ENCODE data around the gene CREBZF. TPM values are rescaled to one million over a fixed set of nuclear protein-coding genes. Genes with fewer than 3 reads are reported as not detected.

The CREBZF gene
- total RNA-seq, 1 experiment from 2014 or later, result 50.2 TPM

DNA sequence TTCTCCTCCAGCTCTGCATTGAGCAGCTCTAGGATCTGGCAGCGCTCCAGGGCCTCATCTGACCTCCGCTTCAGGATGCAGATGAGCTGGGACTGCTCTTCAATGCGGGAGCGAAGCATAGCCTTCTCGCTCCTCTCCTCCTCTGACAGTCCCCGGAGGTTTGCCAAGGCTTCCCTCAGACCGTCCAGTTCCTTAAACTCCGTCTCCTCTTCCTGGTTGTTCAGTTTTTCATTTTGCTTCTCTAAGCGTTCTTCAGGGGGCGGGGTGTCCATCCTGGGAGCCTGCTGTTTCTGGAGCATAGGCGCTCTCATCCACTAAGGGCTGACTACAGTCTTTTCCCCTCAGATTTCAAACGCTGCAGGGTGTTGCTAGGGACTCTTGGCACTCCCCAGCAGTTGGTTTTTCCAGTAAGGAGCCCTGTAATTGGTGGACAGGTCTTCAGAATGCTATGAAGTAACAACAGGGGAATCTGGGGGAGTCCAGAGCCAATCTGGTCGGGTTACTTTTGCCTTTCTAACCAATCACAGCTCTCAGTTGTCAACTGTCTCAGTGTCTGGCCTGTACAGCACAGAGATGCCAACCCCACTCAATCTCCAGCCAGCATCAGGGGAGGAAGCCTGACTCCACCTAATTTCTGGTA is 21.0 kb upstream of the CREBZF start, which contains the start of gene CCDC89:
TSS of gene CCDC89 (minus strand) at position 376 of the 640 bp plus-strand sequence. CDS start at position 311, 65 bp downstream.
- Histone ChIP-seq H2AFZ (ENCODE audit: low read length) (no peak within 1 kb of the TSS), H3K9ac (ENCODE audit: extremely low read depth, insufficient read length, low read length) (no peak within 1 kb of the TSS), H3K27me3 (ENCODE audit: insufficient read depth, low read length) (no peaks in the 10 kb centered on the region)

More for the DNA sequence above, 21.0 kb upstream of the CREBZF start, which contains the start of gene CCDC89:
- no peak within 1 kb of the TSS for H2BK5ac ChIP-seq (ENCODE audit: insufficient read length, low read length)
- no peaks in the 10 kb centered on the region for H3K9me3 Mint-ChIP-seq
- H2BK12ac ChIP-seq (ENCODE audit: insufficient read length, low read depth, low read length), result no peak within 1 kb of the TSS
- TF ChIP-seq, protein P1, sequence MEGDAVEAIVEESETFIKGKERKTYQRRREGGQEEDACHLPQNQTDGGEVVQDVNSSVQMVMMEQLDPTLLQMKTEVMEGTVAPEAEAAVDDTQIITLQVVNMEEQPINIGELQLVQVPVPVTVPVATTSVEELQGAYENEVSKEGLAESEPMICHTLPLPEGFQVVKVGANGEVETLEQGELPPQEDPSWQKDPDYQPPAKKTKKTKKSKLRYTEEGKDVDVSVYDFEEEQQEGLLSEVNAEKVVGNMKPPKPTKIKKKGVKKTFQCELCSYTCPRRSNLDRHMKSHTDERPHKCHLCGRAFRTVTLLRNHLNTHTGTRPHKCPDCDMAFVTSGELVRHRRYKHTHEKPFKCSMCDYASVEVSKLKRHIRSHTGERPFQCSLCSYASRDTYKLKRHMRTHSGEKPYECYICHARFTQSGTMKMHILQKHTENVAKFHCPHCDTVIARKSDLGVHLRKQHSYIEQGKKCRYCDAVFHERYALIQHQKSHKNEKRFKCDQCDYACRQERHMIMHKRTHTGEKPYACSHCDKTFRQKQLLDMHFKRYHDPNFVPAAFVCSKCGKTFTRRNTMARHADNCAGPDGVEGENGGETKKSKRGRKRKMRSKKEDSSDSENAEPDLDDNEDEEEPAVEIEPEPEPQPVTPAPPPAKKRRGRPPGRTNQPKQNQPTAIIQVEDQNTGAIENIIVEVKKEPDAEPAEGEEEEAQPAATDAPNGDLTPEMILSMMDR (conservative IDR thresholded peaks at IDR 0.05), result no peak
- H2BK20ac ChIP-seq (ENCODE audit: low read depth, low read length, poor library complexity, severe bottlenecking), result no peak within 1 kb of the TSS
- no peak within 1 kb of the TSS for H3K23ac ChIP-seq (ENCODE audit: insufficient read length, low read depth, low read length)
- H3K56ac ChIP-seq (ENCODE audit: insufficient read length, low read depth, low read length), result no peak within 1 kb of the TSS
- no peak within 1 kb of the TSS for H3T11ph ChIP-seq (ENCODE audit: low read length)
- DNase-seq, result no peak
- no peaks in the 10 kb centered on the region for H3K36me3 Mint-ChIP-seq (ENCODE audit: insufficient read depth in 1 of 3, low read depth in 3 of 3)
- H3K27ac ChIP-seq (ENCODE audit: insufficient read length, low read depth, low read length), result no peak within 1 kb of the TSS
- H3K4ac ChIP-seq (ENCODE audit: low read depth, low read length), result no peak within 1 kb of the TSS
- H3K27me3 Mint-ChIP-seq (ENCODE audit: low read depth), result no peaks in the 10 kb centered on the region
- H3K18ac ChIP-seq (ENCODE audit: insufficient read length, low read depth, low read length), result no peak within 1 kb of the TSS
- H3K4me2 ChIP-seq (ENCODE audit: insufficient read depth, insufficient read length, low read length), result no peak within 1 kb of the TSS
- no peaks in the 10 kb centered on the region for H3K79me2 ChIP-seq (ENCODE audit: insufficient read depth, low read length)
- no peak within 1 kb of the TSS; a peak in 1 of 7 replicates for H3K27ac Mint-ChIP-seq
- no peak within 1 kb of the TSS for H2BK15ac ChIP-seq (ENCODE audit: low read depth, low read length)
- H3K23me2 ChIP-seq (ENCODE audit: insufficient read length, low read depth, low read length, poor library complexity, severe bottlenecking), result no peaks in the 10 kb centered on the region
- H3K4me1 ChIP-seq (ENCODE audit: insufficient read depth, low read length), result peaks cover 2% of the 10 kb centered on the region; the same call in 1 of the 2 replicates
- H2BK120ac ChIP-seq (ENCODE audit: low read depth, low read length, poor library complexity, severe bottlenecking), result no peak within 1 kb of the TSS
- H3K79me1 ChIP-seq (ENCODE audit: insufficient read depth, low read depth, low read length, poor library complexity, severe bottlenecking), result no peaks in the 10 kb centered on the region
- no peak within 1 kb of the TSS for H4K8ac ChIP-seq (replicated peaks; ENCODE audit: insufficient read length, low read depth, low read length)
- peaks cover 0 to 13% of the 10 kb centered on the region in 2 experiments for H3K4me1 Mint-ChIP-seq
- no peak within 1 kb of the TSS for H4K5ac ChIP-seq (ENCODE audit: insufficient read length, low read depth, low read length)
- H4K20me1 ChIP-seq (ENCODE audit: control insufficient read depth, insufficient read depth, insufficient read length), result no peaks in the 10 kb centered on the region
- no peaks in the 10 kb centered on the region for H3K9me3 ChIP-seq (ENCODE audit: control insufficient read depth, low read depth, low read length)
- WGBS (ENCODE audit: extremely low coverage, insufficient read length, low lambda C conversion rate), result no CpG with 5 or more reads among the region's 13 CpGs
- no peak within 1 kb of the TSS for H3K4me3 Mint-ChIP-seq
- no peak within 1 kb of the TSS for H3K14ac ChIP-seq (ENCODE audit: insufficient read depth, low read length)
- H4K91ac ChIP-seq (ENCODE audit: insufficient read length, low read depth, low read length), result no peak within 1 kb of the TSS
- H2AK5ac ChIP-seq (ENCODE audit: insufficient read length, low read length), result no peak within 1 kb of the TSS

All from H9 (cell line).